ENCODE data around the gene GJC3. TPM values are rescaled to one million over a fixed set of nuclear protein-coding genes. Genes with fewer than 3 reads are reported as not detected.

Gene GJC3
- total and polyA plus RNA-seq, 2 of the 13 experiments (the other 11 are each of a cell fraction or from before 2014, with no cell fraction given): 0.75 to 1.4 TPM

DNA sequence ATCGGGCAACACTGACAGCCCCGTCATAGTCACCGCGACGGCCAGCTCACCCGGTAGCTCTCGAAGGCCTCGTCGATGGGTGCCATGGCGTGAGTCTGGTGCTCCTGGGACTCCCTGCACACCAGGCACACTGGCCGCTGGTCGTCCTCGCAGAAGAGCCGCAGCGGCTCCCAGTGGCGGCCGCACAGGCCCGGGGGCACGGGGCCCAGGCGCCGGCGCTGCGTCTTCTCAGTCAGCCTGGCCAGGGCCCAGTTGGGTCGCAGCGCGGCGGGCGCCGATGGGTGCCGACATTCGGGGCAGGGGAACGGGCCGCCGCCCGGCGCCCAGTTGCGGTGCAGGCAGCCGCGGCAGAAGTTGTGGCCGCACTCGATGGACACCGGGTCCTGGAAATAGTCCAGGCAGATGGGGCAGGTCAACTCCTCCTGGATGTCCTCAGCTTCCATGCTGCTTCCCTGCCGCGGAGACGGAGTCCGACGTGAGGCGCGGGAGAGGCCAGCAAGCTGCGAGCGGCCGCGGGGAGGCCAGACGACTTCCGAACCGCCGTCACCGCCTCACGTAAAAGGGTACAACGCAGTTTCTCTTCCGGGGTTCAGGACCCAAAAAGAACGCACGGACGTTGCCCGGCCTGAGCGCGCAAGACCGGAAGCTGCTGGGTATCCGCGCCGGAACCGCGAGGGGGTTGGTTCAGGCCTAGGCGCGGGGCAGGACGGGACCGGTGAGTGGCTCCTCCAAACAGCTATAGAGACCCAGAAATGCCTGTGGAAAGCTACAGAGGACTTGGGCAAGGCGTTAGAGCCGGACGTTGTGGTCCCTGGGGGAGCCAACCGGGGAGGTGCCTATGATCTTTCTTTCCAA, 10.2 kb downstream of the GJC3 start, which contains the start of gene TRIM4 (continued):
- TF ChIP-seq ZNF773 (CRISPR knock-in tag; IDR thresholded peaks at IDR 0.05; ENCODE audit: borderline replicate concordance) (0 out of 2 replicates have a peak, but pooled peaks have one; percentile 15), CREM (IDR thresholded peaks at IDR 0.05) (peak; percentile 68), CREM (CRISPR knock-in tag; IDR thresholded peaks at IDR 0.05) (no peak), FOXK1 (CRISPR knock-in tag; IDR thresholded peaks at IDR 0.05; ENCODE audit: borderline replicate concordance, low read depth) (peak; percentile 61; the same call in 1 of the 2 replicates), MTF2 (CRISPR knock-in tag; IDR thresholded peaks at IDR 0.05; ENCODE audit: borderline replicate concordance) (0 out of 2 replicates have a peak, but pooled peaks have one; percentile 8), NFATC3 (CRISPR knock-in tag; IDR thresholded peaks at IDR 0.05) (no peak), ZFX (CRISPR knock-in tag; IDR thresholded peaks at IDR 0.05; ENCODE audit: low read depth) (peak; percentile 97), KMT2A (CRISPR knock-in tag; IDR thresholded peaks at IDR 0.05) (peak; percentile 93; the same call in 1 of the 2 replicates), SKI (IDR thresholded peaks at IDR 0.05; ENCODE audit: partially characterized antibody) (peak; percentile 19), ZSCAN12 (CRISPR knock-in tag; IDR thresholded peaks at IDR 0.05) (no peak), HNRNPK (IDR thresholded peaks at IDR 0.05; ENCODE audit: low read depth, low read length, poor library complexity, severe bottlenecking) (no peak), ZNF772 (CRISPR knock-in tag; IDR thresholded peaks at IDR 0.05) (peak; percentile 95), RBM39 (IDR thresholded peaks at IDR 0.05; ENCODE audit: low read depth, low read length, poor library complexity, severe bottlenecking) (peak; percentile 56), REXO4 (CRISPR knock-in tag; IDR thresholded peaks at IDR 0.05; ENCODE audit: borderline replicate concordance) (no peak), FOXJ3 (CRISPR knock-in tag; IDR thresholded peaks at IDR 0.05; ENCODE audit: borderline replicate concordance) (peak; percentile 60; the same call in 1 of the 2 replicates), EZH2 (conservative IDR thresholded peaks at IDR 0.05; ENCODE audit: low read depth, low read length) (no peak), ZNF572 (CRISPR knock-in tag; IDR thresholded peaks at IDR 0.05) (no peak), ZNF451 (CRISPR knock-in tag; IDR thresholded peaks at IDR 0.05) (no peak), NPAS2 (CRISPR knock-in tag; IDR thresholded peaks at IDR 0.05; ENCODE audit: borderline replicate concordance) (no peak), HDAC2 (CRISPR knock-in tag; IDR thresholded peaks at IDR 0.05) (no peak; the same call in none of the 2 replicates)
- TF ChIP-seq, protein P1, sequence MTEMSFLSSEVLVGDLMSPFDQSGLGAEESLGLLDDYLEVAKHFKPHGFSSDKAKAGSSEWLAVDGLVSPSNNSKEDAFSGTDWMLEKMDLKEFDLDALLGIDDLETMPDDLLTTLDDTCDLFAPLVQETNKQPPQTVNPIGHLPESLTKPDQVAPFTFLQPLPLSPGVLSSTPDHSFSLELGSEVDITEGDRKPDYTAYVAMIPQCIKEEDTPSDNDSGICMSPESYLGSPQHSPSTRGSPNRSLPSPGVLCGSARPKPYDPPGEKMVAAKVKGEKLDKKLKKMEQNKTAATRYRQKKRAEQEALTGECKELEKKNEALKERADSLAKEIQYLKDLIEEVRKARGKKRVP (CRISPR knock-in tag; IDR thresholded peaks at IDR 0.05): 0 out of 4 replicates have a peak, but pooled peaks of 1 of the 2 experiments have one; percentile 34
- TF ChIP-seq, protein P2, sequence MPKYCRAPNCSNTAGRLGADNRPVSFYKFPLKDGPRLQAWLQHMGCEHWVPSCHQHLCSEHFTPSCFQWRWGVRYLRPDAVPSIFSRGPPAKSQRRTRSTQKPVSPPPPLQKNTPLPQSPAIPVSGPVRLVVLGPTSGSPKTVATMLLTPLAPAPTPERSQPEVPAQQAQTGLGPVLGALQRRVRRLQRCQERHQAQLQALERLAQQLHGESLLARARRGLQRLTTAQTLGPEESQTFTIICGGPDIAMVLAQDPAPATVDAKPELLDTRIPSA (CRISPR knock-in tag; IDR thresholded peaks at IDR 0.05; ENCODE audit: borderline replicate concordance): no peak
- TF ChIP-seq, protein P3, sequence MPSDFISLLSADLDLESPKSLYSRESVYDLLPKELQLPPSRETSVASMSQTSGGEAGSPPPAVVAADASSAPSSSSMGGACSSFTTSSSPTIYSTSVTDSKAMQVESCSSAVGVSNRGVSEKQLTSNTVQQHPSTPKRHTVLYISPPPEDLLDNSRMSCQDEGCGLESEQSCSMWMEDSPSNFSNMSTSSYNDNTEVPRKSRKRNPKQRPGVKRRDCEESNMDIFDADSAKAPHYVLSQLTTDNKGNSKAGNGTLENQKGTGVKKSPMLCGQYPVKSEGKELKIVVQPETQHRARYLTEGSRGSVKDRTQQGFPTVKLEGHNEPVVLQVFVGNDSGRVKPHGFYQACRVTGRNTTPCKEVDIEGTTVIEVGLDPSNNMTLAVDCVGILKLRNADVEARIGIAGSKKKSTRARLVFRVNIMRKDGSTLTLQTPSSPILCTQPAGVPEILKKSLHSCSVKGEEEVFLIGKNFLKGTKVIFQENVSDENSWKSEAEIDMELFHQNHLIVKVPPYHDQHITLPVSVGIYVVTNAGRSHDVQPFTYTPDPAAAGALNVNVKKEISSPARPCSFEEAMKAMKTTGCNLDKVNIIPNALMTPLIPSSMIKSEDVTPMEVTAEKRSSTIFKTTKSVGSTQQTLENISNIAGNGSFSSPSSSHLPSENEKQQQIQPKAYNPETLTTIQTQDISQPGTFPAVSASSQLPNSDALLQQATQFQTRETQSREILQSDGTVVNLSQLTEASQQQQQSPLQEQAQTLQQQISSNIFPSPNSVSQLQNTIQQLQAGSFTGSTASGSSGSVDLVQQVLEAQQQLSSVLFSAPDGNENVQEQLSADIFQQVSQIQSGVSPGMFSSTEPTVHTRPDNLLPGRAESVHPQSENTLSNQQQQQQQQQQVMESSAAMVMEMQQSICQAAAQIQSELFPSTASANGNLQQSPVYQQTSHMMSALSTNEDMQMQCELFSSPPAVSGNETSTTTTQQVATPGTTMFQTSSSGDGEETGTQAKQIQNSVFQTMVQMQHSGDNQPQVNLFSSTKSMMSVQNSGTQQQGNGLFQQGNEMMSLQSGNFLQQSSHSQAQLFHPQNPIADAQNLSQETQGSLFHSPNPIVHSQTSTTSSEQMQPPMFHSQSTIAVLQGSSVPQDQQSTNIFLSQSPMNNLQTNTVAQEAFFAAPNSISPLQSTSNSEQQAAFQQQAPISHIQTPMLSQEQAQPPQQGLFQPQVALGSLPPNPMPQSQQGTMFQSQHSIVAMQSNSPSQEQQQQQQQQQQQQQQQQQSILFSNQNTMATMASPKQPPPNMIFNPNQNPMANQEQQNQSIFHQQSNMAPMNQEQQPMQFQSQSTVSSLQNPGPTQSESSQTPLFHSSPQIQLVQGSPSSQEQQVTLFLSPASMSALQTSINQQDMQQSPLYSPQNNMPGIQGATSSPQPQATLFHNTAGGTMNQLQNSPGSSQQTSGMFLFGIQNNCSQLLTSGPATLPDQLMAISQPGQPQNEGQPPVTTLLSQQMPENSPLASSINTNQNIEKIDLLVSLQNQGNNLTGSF (CRISPR knock-in tag; IDR thresholded peaks at IDR 0.05): no peak

Measured in HepG2 (cell line).